NCI-H226 (cell line): ENCODE results near the gene DCAF7.

Experiments used
- DNase-seq: peaks from one replicate; pipeline ENCODE4 v3.0.0-alpha.2; 2015

The DCAF7 gene

DNA sequence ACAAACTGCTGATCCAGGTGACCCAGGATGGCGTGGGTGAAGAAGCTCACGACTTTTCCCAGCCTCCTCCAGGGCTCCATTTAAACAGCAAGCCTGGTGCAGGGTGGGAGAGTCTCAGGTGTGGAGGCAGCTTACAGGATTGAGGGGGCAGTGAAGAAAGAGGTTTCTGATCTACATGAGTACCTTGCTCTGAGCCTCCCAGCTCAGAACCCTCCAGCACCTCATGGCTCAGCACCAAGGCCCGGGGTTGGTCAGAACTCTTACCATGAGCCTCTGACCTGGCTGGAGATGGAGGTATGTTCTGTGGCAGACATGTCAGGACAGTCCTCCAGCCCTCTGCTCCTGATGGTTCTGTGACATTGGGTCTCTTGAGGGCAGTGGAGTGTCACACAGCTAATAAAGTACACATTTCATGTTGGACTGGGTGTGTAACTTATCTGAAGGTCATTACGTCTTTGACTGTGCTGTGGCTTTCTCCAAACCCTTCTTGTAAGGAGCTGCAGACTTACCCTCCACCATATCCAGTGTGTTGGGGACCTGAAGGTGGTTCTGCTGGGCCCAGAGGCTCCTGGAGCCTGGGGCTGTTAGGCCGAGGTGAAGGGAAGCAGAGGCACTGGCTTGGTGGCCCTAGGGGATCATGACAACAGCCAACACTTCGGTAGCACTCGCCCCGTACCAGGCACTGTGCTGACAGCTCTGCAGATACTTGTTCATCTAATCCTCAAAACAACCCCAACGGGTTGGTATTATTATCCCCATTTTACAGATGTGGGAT, 3.8 kb upstream of the DCAF7 start:
- no peak for DNase-seq

DNA sequence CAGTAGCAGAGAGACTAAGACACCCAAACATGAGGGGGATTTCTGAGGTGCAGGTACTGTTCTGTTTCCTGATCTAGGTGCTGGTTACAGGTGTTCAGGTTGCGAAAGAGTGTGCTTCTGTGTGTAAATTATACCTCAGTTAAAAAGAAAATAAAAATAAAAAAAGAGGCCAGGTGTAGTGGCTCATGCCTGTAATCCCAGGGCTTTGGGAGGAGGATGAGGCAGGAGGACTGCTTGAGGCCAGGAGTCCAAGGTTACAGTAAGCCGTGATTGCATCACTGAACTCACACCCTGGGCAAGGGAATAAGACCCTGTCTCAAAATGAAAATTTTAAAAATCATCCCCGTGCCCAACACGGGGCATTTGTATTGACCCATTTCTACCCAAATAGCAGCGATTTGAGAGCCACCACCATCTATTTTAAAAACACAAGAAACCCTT, 3.2 kb upstream of the DCAF7 start:
- no peak for DNase-seq

DNA sequence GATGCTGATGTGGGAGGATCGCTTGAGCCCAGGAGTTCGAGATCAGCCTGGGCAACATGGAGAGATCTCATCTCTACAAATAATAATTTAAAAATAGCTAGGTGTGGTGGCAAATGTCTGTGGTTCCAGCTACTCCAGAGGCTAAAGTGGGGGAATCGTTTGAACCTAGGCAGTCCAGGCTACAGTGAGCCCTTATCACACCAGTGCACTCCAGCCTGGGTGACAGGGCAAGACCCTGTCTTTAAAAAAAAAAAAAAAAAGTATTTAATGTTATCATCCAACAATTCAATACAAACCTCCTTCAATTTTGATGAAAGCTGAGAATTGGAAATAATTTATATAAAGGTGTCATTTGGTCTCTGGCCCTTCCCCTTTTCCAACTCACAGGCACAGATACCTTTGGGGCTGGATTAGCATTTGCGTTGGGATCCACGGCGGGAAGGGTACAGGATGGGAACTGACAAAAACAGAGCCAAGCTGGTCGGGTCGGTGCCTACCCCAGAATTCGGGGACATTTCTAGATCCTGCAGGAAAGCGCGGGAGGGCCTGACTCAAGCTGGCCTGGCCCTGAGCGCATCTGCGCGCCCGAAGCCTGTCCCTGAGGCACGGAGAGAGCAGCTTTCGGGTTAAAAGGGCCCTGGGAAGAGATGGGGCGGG, 860 bp upstream of the DCAF7 start:
- no peak for DNase-seq

DNA sequence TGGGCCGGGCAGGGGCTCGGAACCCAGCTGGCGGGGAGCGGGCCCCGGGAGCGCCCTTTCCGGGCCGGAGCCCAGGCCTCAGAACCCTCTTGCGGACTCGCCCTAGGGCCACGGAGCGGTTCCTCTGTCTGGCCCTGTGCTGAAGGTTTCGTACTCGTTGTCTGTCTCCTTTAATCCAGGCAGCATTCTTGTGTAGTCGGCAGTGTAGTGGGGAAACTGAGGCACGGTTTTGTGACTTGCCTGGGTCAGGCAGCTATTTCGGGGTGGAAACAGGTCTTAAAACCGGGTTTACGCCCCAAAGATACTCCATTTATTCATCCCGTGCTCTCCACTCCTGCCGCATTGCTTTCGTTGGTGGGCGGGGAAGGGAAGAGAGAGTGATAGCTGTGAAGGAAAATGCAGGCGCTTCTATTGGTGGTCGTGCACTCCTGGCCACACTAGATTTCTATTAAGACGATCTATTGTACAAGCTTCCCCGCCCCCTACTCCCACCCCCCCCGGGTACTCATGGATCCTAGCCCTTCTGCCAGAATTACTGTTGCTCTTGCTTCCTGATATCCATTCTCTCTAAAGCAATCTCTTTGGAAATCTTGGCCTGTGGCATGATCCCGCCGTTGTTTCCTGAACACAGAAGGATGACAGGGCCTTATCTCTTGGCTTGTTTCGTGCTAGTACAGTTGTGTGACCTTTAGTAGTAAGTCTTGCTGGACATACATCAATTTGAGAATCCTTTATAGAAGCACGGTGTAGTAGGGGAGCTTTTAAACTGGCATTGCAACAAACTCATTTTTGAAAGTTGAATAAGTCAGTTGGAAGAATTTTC, 751 bp downstream of the DCAF7 start:
- no peak for DNase-seq

DNA sequence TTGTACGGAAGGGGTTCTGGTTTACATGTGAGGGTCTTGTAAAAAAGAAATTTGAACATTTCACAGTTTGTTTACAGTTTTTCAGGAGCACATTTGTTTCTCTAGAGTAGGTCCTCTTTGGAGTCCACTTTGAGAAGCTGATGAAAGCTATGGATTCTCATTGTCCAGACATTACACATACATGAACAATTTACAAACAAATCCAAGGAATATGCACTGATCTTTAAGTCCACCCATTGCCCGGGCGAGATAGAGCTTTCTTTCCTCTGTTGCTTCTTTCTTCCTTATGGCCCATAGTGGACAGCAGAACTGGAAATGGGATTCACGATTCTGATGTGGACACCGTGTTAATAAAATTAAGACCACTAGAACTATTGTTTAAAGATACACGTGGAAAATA, 1.9 kb downstream of the DCAF7 start:
- DNase-seq, result no peak

DNA sequence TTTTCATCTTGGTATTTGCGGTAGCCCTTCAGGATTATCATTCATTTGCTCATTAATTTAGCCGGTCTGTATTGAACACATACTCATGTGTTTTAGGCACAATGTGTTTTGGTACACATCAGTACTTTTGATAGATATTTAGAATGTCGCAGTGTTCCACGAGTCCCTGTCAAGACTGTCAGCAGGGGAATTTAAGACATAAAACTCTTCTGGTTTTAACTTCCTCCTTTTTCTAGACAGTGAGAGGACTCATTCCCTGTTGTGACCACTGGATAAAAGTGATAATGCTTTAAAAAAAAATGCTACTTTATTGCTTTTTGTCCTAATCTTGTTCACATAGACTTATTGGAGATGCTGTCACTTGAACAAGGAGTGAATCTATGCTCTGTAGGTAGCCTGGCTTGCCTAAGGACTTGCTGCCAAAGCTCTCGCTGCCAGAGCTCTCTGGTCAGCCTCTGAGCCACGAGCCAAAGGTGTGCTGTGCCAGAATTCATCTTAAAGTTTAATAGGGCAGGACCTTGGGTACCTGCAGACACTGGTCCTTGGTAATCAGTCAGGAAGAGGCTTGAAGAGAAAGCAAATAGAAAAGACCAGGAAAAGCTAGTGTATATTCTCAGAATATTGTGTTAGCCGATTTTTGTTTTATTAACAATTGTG, 5.4 kb downstream of the DCAF7 start:
- DNase-seq, result no peak

DNA sequence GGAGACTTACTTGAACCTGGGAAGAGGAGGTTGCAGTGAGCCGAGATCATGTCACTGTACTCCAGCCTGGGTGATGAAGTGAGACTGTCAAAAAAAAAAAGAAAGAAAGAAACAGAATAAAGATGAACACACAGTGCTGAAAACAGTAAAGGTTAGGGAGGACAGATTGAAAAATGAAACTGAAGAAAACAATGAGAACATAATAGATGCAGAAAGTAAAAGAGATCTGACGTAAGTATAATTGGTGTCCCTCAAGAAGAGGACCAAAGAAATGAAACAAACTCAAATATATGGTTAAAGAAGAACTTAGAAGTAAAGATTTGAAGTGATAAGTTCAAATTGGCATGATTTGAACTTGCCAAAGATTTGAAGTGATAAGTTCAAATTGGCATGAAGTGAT, 7.1 kb downstream of the DCAF7 start:
- no peak for DNase-seq

DNA sequence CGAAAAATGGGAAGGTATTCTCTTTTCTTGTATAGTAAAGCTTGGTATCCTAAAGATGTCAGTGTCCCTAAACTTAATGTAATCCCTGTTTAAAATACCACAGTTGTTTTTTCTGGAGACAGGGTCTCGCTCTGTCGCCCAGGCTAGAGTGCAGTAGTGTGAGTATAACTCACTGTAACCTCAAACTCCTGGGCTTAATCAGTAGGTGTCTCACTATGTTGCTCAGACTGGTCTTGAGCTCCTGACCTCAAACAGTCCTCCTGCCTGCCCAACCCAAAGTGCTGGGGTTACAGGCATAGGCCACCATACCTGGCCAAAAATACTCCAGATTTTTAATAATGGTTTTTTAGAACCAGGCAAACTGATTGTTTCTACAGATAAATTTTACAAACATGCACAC, 8.2 kb downstream of the DCAF7 start:
- no peak for DNase-seq

DNA sequence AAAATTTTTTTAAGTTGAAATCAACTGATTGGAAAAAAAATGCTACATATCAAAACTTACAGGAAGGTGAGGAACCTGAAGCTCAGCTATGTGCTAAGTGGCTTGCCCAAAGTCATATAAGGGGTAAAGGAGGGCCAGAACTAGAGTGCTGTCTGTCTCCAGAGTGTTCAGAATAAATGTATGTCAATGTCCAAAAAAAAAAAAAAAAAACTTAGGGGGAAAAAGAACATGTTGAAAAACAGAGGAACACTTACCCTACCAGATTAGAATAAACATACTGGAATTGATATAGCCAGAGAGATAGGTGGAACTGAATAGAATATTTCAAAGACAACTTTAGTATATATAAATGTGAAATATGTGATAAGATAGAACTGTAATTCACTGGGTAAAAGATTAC, 11.5 kb downstream of the DCAF7 start:
- DNase-seq, result no peak

DNA sequence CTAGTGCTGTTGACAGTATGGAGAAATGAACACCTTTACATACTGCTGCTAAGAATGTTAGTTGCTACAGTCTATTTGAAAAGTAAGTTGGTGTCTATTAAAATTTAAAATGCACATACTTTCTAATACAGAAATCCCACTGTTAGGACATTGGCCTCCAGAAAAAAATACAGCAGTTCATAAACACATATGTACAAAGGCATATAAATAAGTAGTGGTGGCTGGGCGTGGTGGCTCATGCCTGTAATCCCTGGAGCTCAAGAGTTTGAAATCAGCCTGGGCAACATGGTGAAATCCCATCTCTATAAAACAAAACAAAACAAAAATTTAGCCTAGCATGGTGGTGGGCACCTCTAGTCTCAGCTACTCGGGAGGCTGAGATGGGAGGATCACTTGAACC, 13.1 kb downstream of the DCAF7 start:
- no peak for DNase-seq

DNA sequence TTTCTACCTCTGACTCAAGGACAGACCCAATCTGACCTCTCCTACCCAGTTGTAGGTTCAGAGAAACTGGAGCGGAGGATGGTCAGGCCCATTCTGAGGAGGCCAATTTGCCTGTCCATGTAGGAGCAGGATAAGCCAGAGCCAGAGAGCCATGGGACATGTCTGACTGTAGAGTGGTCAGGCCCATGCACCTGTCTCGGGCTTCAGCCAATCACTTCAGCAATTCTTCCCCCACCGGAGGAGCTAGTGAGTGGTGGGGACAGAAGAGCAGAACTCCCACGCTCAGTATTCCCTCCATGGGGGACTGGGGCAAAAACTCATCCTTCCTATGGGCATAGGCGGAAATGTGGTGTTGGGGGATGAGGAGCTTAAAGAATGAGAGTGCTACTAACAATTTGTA, 14.3 kb downstream of the DCAF7 start:
- DNase-seq, result no peak

DNA sequence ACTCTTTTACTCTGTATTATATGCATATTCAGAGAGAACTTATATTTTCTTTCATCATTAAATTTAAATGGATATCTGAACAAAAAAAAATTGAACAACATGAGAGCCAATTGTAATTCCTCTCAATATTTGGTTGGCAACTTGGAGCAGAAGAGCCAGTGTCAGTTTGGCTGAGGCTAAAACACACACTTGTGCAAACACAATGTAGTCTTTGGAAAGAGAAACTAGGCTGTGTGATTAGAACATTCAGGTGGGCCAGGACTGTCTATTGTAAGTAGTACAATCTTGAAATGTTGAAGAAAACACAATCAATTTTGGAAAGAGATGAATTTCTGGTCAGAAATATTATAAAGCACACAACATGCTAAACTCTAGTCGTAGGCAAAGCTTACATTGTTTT, 17.0 kb downstream of the DCAF7 start:
- DNase-seq, result no peak

DNA sequence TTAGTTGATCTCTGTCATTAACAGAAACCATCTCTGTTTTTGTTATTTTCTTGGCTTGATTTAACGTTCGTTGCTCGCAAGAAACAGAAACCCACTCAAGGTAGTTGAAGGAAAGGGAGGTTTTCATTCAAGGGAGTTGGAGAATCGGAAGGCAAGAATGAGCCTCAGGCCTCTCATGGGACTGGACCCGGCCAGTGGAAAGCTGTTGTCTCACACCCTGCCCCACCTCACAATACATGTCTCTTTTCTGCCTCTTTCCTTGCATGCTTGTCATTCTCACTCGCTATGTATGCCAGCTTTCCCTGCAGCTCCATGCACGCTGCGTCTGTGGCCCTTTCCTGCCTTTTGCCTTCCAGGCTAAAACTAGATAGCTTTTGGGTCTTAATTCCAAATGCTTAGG, 18.3 kb downstream of the DCAF7 start:
- DNase-seq, result no peak

DNA sequence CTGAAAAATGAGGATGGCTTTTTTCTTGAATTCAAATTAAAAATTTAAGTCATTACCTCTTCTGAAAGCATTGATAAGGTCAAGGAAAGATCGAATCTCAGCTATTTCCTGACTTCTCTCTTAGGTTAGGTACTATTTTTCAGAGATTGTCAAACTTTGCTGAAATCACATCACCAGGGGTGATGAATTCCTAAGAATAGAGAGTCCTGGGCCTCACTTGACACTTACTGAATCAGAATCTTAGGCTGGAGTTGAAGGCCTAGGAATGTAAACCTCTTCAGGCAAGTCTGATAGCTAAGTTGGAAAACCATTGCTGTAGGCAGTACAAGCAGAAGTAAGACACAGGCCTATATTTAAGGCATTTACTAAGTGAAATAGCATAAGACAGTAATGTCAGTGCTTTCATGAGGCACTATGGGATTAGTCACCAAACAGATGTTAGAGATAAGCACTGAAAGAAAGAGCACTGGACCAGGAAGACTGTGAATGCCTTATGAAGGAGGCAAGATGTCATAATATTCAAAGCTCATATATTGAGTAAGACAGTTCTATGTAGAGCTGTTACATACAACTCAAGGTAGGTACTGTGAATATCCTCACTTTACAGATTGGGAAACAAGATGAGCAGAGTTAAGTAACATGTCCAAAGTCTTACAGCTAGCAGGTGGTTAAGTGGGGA, 21.5 kb downstream of the DCAF7 start:
- DNase-seq, result peak; percentile 36

DNA sequence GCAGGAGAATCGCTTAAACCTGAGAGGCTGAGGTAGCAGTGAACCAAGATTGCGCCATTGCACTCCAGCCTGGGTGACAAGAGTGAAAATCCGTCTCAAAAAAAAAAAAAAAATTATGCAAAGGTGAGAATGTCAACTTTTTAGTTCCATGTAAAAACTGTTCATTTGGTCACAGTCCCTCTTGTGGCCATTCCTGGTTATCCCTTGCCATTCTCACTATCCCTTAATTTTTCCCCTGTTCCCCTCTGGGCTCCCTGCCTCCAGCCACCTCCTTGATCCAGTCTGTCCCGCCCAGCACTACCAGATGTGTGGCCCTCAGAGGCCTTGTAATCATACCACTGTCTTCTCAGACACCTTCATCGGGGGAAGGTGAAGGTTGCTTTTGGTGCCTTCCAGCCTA, 23.4 kb downstream of the DCAF7 start:
- no peak for DNase-seq

DNA sequence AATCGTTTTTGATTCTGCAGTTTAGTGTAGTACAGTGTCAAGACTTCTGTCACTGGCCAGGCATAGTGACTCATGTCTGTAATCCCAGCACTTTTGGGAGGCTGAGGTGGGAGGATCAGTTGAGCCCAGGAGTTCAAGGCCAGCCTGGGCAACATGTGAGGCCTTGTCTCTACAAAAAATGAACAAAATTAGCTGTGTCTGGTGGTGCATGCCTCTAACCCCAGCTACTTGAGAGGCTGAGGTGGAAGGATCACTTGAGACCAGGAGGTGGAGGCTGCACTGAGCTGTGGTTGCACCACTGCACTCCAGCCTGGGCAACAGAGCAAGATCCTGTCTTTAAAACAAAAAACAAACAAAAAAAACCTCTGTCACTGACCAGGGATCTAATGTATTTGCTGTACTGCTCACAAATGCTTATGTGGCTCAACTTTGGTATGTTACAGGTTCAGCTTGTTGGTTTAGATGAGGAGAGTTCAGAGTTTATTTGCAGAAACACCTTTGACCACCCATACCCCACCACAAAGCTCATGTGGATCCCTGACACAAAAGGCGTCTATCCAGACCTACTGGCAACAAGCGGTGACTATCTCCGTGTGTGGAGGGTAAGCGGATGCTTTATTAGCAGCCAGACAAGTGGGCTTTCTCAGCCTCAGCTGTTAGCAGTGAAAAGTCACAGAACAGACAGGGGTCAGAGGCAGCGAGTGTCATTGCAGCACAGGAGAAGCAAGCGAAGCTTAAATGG, 27.9 kb downstream of the DCAF7 start:
- DNase-seq, result no peak

DNA sequence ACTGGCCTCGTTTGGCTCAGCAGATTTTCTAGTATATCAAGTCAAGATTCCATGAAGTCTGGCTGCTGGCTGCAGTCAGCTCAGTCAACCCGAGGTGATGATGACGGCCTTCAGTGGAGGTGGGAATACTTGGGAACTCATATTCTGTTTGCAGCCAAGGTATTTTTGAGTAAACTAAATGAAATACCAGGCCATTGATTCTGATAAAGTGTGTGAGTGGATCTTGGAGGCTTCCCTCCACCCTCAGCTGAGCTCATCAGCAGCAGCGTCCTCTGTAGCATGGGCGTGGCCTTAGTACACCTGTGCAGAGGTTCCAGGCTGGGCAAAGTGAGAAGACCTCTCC, 28.5 kb downstream of the DCAF7 start:
- DNase-seq, result no peak

DNA sequence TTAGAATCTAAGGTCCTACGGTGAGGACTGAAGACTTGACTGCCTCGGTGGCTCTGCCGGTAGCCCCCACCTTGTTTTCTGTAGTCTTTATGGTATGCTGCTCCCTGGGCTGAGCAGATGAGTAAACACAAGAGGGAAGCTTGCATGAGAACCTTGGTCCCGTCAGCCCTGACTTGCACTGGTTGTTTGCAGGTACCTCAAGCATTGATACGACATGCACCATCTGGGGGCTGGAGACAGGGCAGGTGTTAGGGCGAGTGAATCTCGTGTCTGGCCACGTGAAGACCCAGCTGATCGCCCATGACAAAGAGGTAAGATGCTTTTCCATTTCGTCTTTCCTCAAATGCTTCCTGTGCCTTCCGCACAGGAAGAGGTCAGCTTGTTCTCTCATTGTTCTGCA, 29.4 kb downstream of the DCAF7 start:
- no peak for DNase-seq

DNA sequence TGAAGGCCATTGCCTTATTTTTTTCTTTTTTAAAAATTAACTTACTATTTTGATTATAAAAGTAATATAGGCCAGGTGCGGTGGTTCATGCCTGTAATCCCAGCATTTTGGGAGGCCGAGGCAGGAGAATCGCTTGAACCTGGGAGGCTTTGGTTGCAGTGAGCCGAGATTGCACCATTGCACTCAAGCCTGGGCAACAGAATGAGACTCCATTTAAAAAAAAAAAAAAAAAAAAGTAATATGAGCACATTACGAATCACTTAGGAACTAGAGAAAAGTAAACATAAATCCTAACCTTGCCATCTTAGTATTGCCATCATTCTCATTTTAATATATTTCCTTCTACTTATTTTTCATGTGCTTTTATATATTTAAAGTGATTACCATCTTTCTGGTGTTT, 37.5 kb downstream of the DCAF7 start:
- DNase-seq, result no peak

DNA sequence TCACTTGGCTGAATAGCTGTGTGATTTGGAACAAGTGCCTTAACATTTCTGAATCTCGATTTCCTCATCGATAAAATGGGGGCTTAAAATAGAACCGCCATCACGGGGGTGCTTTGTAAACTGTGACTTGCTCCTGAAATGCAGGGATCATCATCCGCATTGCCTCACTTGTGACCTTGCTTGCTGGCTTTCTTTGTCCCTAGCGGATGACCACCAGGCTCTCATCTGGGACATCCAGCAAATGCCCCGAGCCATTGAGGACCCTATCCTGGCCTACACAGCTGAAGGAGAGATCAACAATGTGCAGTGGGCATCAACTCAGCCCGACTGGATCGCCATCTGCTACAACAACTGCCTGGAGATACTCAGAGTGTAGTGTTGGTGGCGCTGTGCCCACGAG, 38.5 kb downstream of the DCAF7 start:
- no peak for DNase-seq

DNA sequence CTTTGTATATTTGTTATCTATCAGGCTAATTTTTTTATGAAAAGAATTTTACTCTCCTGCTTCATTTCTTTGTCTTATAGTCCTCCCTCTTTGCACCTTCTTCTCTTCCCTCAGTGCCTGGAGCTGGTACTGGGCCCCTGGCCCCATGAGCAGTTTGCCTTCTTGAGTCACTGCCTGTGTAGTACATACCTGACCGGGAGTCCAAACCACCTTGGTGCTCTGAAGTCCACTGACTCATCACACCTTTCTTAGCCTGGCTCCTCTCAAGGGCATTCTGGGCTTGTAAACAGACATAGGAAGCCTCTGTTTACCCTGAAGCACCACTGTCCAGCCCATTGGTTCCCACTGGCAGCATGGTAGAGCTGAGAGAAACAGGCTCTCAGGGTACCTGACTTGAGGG, 39.4 kb downstream of the DCAF7 start:
- DNase-seq, result no peak

DNA sequence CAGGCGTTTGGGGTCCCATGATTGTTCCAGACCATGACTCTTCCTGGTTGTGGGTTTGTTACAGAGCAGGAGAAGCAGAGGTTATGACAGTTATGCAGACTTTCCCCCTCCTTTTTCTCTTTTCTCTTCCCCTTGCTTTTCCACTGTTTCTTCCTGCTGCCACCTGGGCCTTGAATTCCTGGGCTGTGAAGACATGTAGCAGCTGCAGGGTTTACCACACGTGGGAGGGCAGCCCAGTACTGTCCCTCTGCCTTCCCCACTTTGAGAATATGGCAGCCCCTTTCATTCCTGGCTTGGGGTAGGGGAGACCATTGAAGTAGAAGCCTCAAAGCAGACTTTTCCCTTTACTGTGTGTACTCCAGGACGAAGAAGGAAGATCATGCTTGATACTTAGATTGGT, 42.5 kb downstream of the DCAF7 start:
- no peak for DNase-seq
